Thyroid gland (tissue), 4 donors: ENCODE data around the gene FAM171A1.

ENCODE experiments used
- CTCF ChIP-seq, 6 experiments: fragments of 200-600 bp in 3 of 6; fragments of 450-650 bp in 3 of 6; sonication (generic) in 3 of 6; IDR thresholded peaks; one replicate each; pipeline ENCODE4 v1.5.1; 2016 to 2019; ENCODE audit warnings: antibody characterized with exemption in 6 of 6, mild to moderate bottlenecking in 2 of 6, inconsistent platforms in 1 of 6, moderate library complexity in 1 of 6
- POLR2A ChIP-seq, 2 donors: fragments of 450-650 bp; IDR thresholded peaks; one replicate each; pipeline ENCODE4 v1.6.1; 2017; ENCODE audit warnings: antibody characterized with exemption in 2 of 2, mild to moderate bottlenecking in 2 of 2, moderate library complexity in 1 of 2

- no peak for TF ChIP-seq CTCF (IDR thresholded peaks at IDR 0.05)
- TF ChIP-seq POLR2A (IDR thresholded peaks at IDR 0.05): no peak
Observed at GRCh38 chr10:15169555-15170401, 201.3 kb downstream of the FAM171A1 start.
